Measurements from ENCODE around the gene EPS8. TPM values are rescaled to one million over a fixed set of nuclear protein-coding genes. Genes with fewer than 3 reads are reported as not detected.

The EPS8 gene
- polyA plus RNA-seq, 3 donors, result 10.1 to 71.5 (median 56.7) TPM

GRCh38 chr12:15601210-15601800 is 187.9 kb downstream of the EPS8 start:
- WGBS, 3 donors, result 77 to 100% (median 96%) methylated on average over 1 of the region's 1 CpG
- no peak overlapping the region for H3K27ac ChIP-seq (ENCODE audit: low read depth, low read length)

DNA sequence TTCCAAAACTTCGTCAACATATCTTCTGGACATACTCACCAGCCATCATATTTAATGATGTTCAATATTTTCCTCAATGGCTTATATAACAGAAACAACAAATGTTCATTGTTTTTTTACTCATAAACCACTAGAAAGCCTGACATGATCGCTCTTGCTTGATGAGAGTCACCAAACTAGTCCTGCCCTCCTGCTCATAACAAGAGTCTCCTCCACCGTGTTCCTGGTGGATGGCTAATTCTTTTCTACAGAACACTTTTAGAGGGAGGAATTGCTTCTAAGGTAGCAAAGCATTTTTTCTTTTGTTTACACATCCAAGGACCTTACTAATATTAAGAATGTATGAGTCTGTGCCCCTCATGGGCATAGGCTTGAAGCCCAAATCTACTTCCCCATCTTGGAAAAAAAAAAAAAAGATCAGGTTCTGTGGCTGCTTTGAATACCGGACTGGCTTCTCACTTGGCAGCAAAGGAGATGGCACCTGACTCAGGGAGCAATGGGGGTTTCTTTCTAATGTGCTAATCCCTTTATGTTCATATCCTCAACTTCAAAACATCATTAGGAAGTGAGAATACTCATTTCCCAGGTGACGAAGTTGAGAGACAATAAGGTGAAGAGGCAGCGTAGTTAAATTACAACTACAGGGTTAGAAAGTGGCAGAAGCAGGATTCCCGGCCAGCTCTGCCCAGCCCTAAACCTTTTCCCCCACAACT is 188.8 kb downstream of the EPS8 start:
- WGBS, 3 donors, result 78 to 86% (median 85%) methylated on average over 7 of the region's 7 CpGs
- no peak overlapping the region for H3K27ac ChIP-seq (ENCODE audit: low read depth, low read length)

DNA sequence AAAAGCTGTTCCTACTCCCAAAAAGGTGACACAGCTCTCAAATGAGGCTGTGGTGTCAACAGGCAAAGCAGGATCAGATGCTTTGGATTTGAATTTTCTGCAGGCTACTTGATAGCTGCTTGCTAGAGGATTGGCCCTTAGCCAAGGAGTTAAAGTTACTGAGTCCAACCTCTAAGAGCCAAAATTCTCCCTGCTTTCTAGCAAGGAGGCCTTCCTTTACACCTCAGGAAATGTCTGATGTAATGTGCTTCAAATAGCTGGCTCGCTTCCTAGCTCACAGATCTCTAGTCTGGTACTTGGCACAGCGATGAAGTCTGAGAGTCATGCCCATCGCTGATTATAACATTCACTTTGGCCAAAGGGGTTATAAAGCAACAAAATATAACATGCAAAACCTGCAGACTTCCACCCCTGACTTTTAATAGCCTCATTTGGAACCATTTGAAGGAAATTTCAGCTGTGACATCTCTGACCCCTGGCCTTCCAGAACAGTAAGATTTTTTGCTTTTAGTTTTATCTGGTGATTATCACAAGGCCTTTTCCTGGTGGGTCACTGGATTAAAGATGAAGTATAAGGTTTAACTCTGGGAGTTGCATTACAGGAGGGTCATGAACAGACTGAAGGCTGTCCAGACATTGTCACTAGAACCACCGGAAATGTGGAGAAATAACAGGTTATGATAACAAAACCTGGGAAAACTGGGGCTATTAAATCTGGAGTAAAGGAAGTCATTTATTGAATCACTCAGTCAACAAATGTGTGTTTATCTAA is 189.7 kb downstream of the EPS8 start:
- no peak overlapping the region for H3K27ac ChIP-seq (ENCODE audit: low read depth, low read length)
- 32 to 69% (median 36%) methylated on average over 4 of the region's 4 CpGs for WGBS, 3 donors

DNA sequence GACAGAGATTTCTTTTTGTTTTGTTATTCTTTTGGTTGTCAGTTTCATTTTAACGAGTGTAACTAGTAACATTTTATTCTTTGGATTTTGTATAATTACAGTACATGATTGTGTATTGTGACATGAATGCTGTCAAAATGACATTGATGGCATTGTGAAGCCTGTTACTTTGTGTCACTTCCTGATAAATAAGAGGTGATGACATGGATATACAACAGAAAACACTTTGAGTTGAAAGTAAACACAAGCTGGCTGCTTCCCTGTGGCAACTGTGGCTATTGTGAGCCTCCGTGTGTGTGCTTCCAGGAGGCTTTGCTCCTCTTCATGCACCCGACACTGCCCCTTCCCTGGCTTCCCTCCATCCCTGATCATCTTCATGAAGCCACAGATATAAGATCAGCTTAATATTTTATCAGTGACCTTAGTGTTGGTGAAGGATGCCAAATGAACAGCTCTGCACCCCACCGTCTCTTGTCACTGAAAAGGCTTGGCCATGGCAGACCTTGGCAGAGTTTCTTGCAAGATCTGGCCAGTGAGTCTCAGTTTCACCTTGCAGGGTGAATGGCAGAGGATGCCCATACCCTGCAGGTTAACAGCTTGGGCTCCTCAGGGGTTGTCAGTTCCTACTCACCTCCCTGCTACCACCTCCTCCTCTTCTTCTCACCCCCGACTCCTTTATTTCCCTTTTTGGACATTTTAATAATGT is 191.9 kb downstream of the EPS8 start:
- WGBS, 3 donors, result 68 to 74% (median 73%) methylated on average over 5 of the region's 5 CpGs
- H3K27ac ChIP-seq (ENCODE audit: low read depth, low read length), result no peak overlapping the region

GRCh38 chr12:15596174-15596573 is 193.0 kb downstream of the EPS8 start:
- WGBS, 3 donors, result 38 to 69% (median 56%) methylated on average over 5 of the region's 5 CpGs
- H3K27ac ChIP-seq (ENCODE audit: low read depth, low read length), result no peak overlapping the region

GRCh38 chr12:15592934-15593333 is 196.3 kb downstream of the EPS8 start:
- WGBS, 3 donors, result 64 to 75% (median 72%) methylated on average over 4 of the region's 4 CpGs
- no peak overlapping the region for H3K27ac ChIP-seq (ENCODE audit: low read depth, low read length)

DNA sequence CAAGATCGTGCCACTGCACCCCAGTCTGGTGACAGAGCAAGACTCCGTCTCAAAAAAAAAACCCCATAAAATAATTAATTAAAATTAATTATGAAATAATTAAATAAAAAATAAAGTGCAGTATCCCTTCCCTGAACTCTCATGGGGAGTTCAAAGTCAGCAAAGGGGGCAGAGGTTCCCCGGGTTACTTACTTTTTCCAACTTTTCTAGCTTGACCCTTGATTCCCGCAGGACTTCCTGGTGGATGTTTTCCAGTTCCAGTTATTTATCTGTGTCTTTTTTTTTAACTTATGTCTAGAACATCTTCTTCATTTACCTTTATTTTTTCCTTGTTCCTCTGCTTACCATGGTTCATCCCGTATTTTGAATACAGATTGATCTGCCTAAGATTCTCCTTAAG is 197.4 kb downstream of the EPS8 start:
- WGBS, 3 donors, result 84 to 91% (median 87%) methylated on average over 5 of the region's 5 CpGs
- no peak overlapping the region for H3K27ac ChIP-seq (ENCODE audit: low read depth, low read length)

- WGBS, 3 donors, result 6 to 13% (median 11%) methylated on average over 16 of the region's 16 CpGs
- no peak overlapping the region for H3K27ac ChIP-seq (ENCODE audit: low read depth, low read length)
Observed at GRCh38 chr12:15590180-15590826, 198.9 kb downstream of the EPS8 start.

GRCh38 chr12:15589328-15590032 is 199.7 kb downstream of the EPS8 start:
- 67 to 81% (median 73%) methylated on average over 8 of the region's 8 CpGs for whole genome bisulfite sequencing, 3 donors
- H3K27ac ChIP-seq (ENCODE audit: low read depth, low read length), result no peak overlapping the region

DNA sequence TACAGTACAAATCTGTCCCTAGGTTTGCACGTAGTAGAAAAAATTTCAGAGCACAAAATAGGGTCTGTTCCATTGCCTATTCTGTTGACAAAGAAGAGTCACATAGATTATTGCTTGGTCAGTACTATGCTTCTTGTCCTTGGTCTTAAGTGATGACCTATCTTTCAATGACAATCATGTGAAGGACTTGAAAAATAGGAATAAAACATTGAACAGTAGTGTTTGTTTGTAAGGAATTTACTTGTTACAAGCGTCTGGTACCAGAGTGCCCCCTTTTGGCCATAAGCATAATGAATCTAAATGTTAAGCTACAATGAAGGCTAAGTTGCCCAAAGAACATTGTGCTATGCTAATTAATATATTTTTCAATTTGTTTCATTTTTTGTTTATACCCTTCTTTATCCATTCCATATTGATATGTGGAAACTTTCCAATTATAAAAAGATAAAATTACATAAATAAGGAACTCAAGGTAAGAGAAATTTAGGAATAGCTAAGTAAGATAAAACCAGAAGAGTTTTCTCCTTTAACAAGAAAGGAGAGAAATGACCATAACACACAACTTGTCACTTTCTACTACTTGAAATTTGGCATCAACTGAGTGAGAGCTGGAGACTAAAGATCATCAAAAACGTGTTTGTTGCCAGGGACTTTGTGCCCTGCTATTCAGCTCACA is 204.7 kb downstream of the EPS8 start:
- H3K27ac ChIP-seq (ENCODE audit: low read depth, low read length), result no peak overlapping the region
- 34 to 39% (median 35%) methylated on average over 3 of the region's 3 CpGs for WGBS, 3 donors

DNA sequence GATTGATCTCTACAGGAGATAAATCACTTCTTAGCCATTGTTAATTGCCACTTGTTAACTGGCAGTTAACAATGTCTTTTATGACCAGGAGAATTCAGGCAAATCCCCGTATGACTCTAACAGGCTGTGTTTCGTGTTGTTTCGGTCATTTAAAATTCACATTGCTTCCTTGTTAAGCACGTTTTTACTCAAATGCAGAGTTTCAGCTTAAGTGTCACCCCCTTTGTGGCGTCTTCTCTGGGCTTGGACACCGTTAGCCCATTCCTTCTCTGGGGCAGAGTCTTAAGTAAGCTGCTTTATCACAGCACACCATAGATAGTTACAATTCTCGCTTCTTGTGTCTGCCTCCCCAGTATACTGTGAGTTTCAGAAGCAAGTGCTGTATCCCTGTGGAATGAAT is 205.4 kb downstream of the EPS8 start:
- WGBS, 3 donors, result 71 to 83% (median 77%) methylated on average over 7 of the region's 7 CpGs
- no peak overlapping the region for H3K27ac ChIP-seq (ENCODE audit: low read depth, low read length)

DNA sequence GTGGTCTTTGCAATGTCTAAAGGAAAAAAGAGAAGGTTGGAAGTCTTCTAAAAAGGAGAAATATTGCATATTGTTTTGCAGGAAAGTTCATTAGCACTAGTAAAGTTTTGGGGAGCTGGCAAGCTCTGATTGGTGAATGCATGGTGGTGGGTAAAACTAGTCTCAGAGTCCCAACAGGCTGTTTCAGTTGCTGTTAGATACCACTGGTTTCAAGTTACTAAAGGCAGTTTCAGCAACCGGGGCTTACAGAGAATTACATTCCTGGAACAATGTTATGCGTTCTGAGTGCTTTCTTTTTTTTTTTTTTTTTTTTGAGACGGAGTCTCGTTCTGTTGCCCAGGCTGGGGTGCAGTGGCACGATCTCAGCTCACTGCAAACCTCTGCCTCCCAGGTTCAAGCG is 208.2 kb downstream of the EPS8 start:
- WGBS, 3 donors, result 72 to 88% (median 76%) methylated on average over 5 to 6 of the region's 6 CpGs
- no peak overlapping the region for H3K27ac ChIP-seq (ENCODE audit: low read depth, low read length)

- H3K27ac ChIP-seq (ENCODE audit: low read depth, low read length), result no peak overlapping the region
- WGBS, 3 donors, result 29 to 91% (median 76%) methylated on average over 1 of the region's 1 CpG
Observed at GRCh38 chr12:15580431-15580830, 208.8 kb downstream of the EPS8 start.

DNA sequence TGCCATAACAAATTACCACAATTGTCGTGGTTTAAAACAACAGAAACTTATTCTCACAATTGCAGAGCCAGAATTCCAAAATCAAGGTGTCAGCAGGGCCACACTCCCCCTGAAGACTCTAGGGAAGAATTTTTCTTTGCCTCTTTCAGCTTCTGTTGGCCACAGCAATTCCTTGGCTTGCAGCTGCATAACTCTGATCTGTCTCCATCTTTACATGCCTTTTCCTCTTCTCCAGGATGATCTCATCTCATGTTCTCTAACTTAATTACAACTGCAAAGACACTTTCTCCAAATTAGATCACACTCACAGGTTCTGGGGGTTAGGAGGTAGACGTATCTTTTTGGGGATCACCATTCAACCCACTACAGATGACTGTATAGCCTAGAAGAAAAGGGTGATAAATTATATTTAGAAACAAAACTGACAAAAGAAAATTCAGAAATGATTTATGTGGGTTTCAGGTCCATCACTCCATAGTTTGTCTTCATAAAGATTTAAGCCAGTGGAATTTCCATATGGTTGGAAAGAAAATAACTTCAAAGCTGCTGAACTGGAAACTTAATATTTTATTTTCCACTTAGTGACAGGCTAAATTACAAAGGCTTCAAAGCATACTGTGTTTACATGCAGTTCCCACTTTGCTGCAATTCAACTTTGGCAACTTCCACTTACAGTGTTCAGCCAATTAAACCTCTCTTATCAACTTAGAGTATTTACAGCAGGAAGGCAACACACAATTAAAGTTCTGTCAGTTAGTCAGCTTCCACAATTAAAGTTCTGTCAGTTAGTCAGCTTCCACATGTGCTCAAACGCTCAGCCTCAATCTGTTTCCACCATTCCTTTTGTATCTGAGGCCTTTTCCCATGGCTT is 213.3 kb downstream of the EPS8 start:
- no peak overlapping the region for H3K27ac ChIP-seq (ENCODE audit: low read depth, low read length)
- WGBS, 3 donors, result 63 to 70% (median 63%) methylated on average over 3 of the region's 3 CpGs

GRCh38 chr12:15574353-15574752 is 214.8 kb downstream of the EPS8 start:
- WGBS, 3 donors, result 90 to 94% (median 91%) methylated on average over 1 of the region's 1 CpG
- H3K27ac ChIP-seq (ENCODE audit: low read depth, low read length), result no peak overlapping the region
